ENCODE results near the gene RAP1GAP2.

DNA sequence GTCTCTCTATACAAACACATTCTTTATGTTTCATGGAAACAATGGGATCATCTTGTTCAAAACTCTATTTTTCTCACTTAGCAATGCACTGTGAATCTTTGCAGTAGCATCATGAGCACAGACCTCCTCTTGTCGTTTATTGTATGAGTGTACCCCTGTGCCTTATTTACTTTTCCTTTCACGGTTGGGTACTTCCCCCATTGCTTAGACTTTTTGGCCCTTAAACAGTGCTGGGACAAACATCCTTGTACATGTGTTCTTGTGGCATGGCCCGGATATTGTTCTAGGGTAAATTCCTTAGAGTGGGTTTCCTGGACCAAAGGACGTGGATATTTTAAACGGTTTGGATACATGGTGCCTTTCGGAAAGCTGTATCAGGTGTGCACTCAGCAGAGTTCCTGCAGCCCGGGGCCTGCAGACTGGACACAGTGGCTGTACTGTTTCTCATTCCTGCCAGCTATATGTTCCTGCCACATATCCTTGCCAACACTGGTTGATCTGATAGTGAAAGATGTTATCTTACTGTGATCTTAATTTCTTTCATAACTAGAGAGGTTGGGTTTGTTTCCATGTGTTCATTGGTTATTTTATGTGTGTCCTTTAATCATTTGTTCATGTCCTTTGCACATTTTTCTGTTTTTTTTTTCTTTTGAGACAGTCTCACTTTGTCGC is 156.1 kb downstream of the RAP1GAP2 start:
- no peak for TF ChIP-seq CTCF (IDR thresholded peaks at IDR 0.05)
- TF ChIP-seq POLR2A (IDR thresholded peaks at IDR 0.05), result no peak
- no peak for TF ChIP-seq POLR2AphosphoS5 (IDR thresholded peaks at IDR 0.05)
